OCI-M1 (cell line): ENCODE data around the gene POT1.

Experiments used
- DNase-seq: peaks from one replicate; lab custom pipeline; 2025; lab: John Stamatoyannopoulos, UW

Gene POT1

GRCh38 chr7:124909808-124910207 is 19.8 kb downstream of the POT1 start:
- DNase-seq: no peak

- no peak for DNase-seq
Observed at GRCh38 chr7:124908259-124908658, 21.4 kb downstream of the POT1 start.

GRCh38 chr7:124907490-124907889 is 22.1 kb downstream of the POT1 start:
- no peak for DNase-seq

- peak; percentile 9 for DNase-seq
Observed at GRCh38 chr7:124898531-124898930, 31.1 kb downstream of the POT1 start.

DNA sequence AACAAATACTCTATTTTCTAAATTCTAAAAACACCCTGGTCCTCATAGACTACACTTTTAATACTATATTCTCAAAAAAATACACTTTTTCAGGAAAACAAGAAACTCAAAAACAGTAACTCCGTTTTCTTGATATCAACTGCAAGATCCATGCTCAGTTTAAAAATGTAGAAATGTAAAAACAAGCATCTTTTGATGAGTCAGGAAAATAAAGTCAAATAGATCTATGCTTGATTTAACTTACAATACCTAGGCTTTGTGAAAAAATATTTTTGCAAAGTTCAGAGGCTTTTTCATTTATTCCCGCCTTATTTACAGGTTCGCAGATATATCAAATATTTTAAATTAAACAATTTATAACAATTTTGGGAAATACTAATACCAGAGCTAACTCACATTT is 33.6 kb downstream of the POT1 start:
- no peak for DNase-seq

DNA sequence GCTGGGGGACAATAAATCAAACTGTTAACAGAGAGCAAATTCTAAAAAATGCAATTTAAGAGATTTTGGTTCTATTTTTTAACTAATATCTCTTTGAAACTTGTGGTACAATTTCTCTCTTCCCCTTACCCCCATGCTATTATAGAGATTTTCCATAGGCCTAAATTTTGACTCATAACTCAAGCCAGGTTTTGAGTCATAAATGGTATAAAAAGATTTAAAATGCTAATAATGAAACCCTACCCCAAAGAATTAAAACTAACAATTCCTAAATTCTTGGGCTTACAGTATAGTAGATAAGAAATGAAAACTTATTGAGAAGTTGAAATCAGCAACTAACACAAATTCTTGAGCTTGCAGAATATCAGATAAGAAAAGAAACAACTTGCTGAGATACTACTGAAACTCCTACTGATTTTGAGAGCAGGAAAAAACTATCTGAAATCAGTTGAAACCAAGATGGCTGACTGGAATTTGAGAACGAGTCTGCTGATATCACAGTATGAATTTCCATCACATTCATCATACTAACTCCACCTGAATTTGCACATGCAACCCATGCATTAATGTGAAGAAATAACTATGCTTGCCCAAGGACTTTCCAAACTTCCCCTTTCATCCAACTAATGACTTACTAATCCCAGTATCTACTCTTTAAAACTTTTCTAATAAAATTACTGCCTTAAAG is 36.3 kb downstream of the POT1 start:
- no peak for DNase-seq

GRCh38 chr7:124887247-124887646 is 42.4 kb downstream of the POT1 start:
- no peak for DNase-seq

DNA sequence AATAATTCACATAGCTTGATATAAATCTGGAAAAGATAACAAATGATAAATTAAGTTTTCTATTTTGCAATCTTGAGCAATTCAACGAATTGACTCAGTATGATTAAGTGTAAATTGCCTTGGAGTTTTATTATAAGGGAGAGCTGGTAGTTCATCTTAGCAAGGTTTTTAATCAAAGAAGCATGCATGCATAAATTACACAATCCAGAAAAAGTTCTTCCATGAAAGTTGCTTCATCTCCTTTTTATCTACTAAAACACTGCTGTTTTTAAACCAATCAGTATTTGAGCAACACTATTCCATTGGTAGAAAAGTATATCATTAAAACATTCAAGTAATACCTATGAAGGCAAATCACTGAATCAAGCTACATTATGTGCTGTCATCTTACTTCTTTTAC is 47.6 kb downstream of the POT1 start:
- peak; percentile 9 for DNase-seq

DNA sequence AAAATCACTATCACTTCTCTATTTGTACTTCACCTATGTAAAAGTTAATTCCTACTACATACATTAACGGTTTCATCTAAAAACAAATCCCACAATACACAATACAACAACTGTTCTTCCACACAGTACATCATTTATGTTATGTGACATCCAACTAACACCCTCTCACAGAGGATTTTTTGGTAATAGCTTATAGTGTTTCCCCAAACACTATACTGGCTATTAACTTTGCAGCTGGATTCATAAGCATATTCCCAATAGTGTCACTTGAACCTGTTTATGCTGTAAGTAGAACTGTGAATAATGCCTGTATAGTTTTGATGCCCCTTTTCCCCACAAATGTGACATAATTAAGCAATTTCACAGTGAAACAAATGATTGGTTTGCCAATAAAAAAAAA is 49.9 kb downstream of the POT1 start:
- no peak for DNase-seq

DNA sequence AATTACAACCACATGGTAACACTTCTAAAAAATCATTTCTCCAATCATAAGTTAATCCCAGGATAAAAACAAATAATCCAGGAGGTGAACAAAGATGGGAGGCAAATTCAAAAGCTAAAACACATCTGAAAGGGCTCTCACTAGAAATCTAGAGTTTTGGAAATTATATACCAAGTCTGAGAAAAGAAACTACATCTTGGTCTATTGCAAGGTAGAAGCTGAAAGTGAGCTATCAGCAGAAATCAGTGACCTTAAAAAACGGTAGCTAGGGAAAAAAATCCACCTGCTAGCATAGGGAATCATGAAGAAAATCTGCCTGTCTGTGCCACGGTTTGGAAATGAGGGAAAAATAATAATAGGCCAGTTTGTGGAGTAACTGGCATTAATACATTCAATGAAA is 50.5 kb downstream of the POT1 start:
- DNase-seq: no peak

- no peak for DNase-seq
Observed at GRCh38 chr7:124874644-124875163, 54.9 kb downstream of the POT1 start.

DNA sequence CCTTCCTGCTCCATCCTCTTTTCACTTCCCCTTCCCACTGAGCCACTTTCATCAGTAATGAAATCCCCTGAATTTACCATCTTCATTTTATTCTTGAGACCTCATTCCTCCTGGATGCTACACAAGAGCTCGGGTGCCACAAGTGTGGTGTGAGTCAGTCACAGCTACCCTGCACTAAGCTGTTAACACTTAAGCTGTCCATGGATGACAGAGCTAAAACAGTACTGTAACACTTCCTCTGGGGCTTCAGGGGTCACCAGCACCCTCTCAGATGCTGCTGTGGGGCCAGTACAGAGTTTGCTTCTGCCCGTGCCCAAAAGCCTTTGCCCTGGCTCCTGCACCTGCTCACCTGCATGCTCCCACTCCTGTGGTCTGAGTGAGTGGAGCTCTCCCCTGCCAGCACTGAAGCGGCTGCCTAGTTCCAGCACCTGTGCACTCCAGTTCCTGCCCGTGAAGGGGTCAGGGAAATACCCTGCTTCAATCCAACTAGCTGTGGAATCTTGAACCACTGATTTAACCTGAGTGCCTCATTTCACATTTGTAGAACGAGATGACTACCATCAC is 71.9 kb downstream of the POT1 start:
- no peak for DNase-seq

GRCh38 chr7:124856299-124856888 is 73.2 kb downstream of the POT1 start:
- peak; percentile 65 for DNase-seq

GRCh38 chr7:124843336-124843735 is 86.3 kb downstream of the POT1 start:
- peak; percentile 35 for DNase-seq

- peak; percentile 8 for DNase-seq
Observed at GRCh38 chr7:124840435-124840834, 89.2 kb downstream of the POT1 start.

DNA sequence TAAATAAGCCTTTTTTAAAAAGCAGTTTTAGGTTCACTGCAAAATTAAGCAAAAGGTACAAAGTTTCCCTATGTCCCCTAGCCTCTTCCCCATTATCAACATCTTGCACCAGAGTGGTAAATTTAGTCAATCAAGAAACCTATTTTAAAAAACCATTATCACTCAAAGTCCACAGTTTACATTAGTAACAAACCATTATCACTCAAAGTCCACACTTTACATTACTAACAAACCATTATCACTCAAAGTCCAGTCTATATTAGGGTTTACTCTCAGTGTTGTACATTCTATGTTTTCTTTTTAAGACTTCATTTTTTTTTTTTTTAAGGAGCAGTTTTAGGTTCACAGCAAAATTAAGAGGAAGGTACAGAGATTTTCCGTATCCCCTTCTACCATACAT is 89.9 kb downstream of the POT1 start:
- no peak for DNase-seq

DNA sequence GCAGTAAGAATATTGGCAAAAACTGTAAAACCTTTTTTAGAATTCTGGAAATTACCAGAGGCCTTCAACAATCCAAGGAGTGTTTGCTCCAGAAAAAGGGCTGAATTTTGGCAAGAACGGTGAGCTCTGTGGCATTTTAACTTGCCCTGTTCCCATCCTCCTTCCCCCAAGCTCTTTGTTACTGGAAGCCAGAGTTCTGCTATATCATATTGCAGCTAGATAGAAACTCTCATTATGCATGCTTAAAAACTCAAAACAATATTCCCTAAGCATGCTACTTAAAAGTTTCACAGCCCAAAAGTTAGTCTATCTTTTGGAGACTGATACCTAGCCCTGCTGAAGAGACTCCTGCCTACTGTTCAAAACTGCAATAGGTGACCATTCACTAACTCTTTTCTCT is 93.5 kb downstream of the POT1 start:
- no peak for DNase-seq

GRCh38 chr7:124818807-124819206 is 110.8 kb downstream of the POT1 start:
- no peak for DNase-seq

GRCh38 chr7:124813994-124814798 is 115.4 kb downstream of the POT1 start:
- DNase-seq: peak; percentile 65

GRCh38 chr7:124812764-124813163 is 116.9 kb downstream of the POT1 start:
- no peak for DNase-seq

- DNase-seq: no peak
Observed at GRCh38 chr7:124811341-124811740, 118.3 kb downstream of the POT1 start.

- no peak for DNase-seq
Observed at GRCh38 chr7:124810605-124811004, 119.0 kb downstream of the POT1 start.

DNA sequence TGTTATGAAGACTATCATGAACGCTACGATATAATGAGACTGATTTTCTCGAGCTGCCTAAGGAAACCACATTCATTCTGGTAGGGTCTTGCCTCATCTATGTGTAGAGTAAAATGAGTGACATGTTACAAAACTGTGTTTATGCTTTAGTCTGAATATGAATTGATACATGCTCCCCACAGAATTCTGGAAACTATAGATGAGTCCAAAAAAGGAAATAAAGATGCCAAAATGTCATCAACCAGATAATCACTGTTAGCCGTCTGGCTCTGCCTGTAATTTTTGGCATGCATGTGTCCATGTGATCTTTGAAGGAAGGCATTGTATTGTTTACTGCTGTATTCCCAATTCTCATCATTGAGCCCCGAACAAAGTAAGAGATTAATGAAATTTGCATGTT is 121.4 kb downstream of the POT1 start:
- DNase-seq: no peak
